ENCODE measurements around the gene STOX2.

DNA sequence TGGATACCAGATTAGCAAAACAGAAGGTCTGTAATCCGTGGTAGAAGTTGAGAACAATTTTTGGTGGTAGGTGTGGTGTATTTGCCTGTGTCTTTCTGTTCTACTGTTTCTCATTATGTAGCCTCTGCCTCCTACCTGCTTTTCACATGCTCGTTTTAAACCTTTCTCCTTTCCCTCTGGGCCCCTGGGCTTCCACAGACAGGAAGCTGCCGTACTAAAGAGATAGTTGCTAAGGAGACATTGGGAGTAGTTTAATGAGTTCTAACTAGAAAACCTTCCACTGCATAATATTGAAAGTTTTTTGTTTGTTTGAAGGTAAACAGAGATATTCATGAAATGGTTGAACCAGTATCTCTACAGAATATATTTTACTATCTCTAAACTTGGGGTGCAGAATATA, 107.8 kb downstream of the STOX2 start:
- no peak for TF ChIP-seq NFIC (IDR thresholded peaks at IDR 0.05)
- no peak for TF ChIP-seq EP300 (IDR thresholded peaks at IDR 0.05; ENCODE audit: borderline replicate concordance)
- TF ChIP-seq TEAD4 (IDR thresholded peaks at IDR 0.05) = no peak
- TF ChIP-seq, protein P1, sequence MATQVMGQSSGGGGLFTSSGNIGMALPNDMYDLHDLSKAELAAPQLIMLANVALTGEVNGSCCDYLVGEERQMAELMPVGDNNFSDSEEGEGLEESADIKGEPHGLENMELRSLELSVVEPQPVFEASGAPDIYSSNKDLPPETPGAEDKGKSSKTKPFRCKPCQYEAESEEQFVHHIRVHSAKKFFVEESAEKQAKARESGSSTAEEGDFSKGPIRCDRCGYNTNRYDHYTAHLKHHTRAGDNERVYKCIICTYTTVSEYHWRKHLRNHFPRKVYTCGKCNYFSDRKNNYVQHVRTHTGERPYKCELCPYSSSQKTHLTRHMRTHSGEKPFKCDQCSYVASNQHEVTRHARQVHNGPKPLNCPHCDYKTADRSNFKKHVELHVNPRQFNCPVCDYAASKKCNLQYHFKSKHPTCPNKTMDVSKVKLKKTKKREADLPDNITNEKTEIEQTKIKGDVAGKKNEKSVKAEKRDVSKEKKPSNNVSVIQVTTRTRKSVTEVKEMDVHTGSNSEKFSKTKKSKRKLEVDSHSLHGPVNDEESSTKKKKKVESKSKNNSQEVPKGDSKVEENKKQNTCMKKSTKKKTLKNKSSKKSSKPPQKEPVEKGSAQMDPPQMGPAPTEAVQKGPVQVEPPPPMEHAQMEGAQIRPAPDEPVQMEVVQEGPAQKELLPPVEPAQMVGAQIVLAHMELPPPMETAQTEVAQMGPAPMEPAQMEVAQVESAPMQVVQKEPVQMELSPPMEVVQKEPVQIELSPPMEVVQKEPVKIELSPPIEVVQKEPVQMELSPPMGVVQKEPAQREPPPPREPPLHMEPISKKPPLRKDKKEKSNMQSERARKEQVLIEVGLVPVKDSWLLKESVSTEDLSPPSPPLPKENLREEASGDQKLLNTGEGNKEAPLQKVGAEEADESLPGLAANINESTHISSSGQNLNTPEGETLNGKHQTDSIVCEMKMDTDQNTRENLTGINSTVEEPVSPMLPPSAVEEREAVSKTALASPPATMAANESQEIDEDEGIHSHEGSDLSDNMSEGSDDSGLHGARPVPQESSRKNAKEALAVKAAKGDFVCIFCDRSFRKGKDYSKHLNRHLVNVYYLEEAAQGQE (IDR thresholded peaks at IDR 0.05; ENCODE audit: low read depth) = no peak
- no peak for TF ChIP-seq TCF12 (IDR thresholded peaks at IDR 0.05; ENCODE audit: low read depth)
- no peak for TF ChIP-seq RAD21 (IDR thresholded peaks at IDR 0.05; ENCODE audit: low read depth)
- no peak for TF ChIP-seq YY1 (IDR thresholded peaks at IDR 0.05; ENCODE audit: low read depth)
- no peak for TF ChIP-seq CEBPB (IDR thresholded peaks at IDR 0.05)

Measured in Ishikawa (cell line).